Measurements from ENCODE around the gene VIPR2. TPM values are rescaled to one million over a fixed set of nuclear protein-coding genes. Genes with fewer than 3 reads are reported as not detected.

The VIPR2 gene
- polyA plus RNA-seq, 1 donor from 2014 or later: 0.51 TPM

GRCh38 chr7:159049266-159050025 is 95.2 kb downstream of the VIPR2 start:
- H3K4me2 ChIP-seq (ENCODE audit: low read length): no peak overlapping the region
- H3F3A ChIP-seq (ENCODE audit: insufficient read depth, low read length, poor library complexity, severe bottlenecking): no peaks in the 10 kb centered on the region
- H3K79me2 ChIP-seq (replicated peaks; ENCODE audit: insufficient read depth, low read length): no peaks in the 10 kb centered on the region
- H3K9me2 ChIP-seq (ENCODE audit: insufficient read depth, low read length): no peaks in the 10 kb centered on the region
- H3K9ac ChIP-seq (ENCODE audit: low read length): no peak overlapping the region
- no peaks in the 10 kb centered on the region for H3K9me3 ChIP-seq (ENCODE audit: low read length)
- no peaks in the 10 kb centered on the region for H3K36me3 ChIP-seq (ENCODE audit: insufficient read depth, low read length)
- H2AFZ ChIP-seq (ENCODE audit: low read depth, low read length): no peak overlapping the region
- H4K20me1 ChIP-seq (ENCODE audit: insufficient read depth): no peaks in the 10 kb centered on the region
- TF ChIP-seq CTCF (IDR thresholded peaks at IDR 0.05; ENCODE audit: poor library complexity, severe bottlenecking): no peak
- no peak for TF ChIP-seq POLR2AphosphoS5 (IDR thresholded peaks at IDR 0.05)
- TF ChIP-seq RAD21 (conservative IDR thresholded peaks at IDR 0.05): no peak
- no peak for TF ChIP-seq TAF1 (IDR thresholded peaks at IDR 0.05; ENCODE audit: low read depth)
- no peak for TF ChIP-seq REST (IDR thresholded peaks at IDR 0.05; ENCODE audit: borderline replicate concordance)
- no peak for TF ChIP-seq MXI1 (conservative IDR thresholded peaks at IDR 0.05; ENCODE audit: poor library complexity, severe bottlenecking)
- TF ChIP-seq SMC3 (conservative IDR thresholded peaks at IDR 0.05; ENCODE audit: poor library complexity): no peak
- no peak for TF ChIP-seq EZH2 (IDR thresholded peaks at IDR 0.05; ENCODE audit: borderline replicate concordance, insufficient read depth, low read length, poor library complexity, severe bottlenecking)
- TF ChIP-seq EP300 (conservative IDR thresholded peaks at IDR 0.05; ENCODE audit: poor library complexity, severe bottlenecking): no peak
- no peak overlapping the region for H3K4me3 ChIP-seq (ENCODE audit: low read length)
- H3K27me3 ChIP-seq (ENCODE audit: insufficient read depth, low read depth, low read length): no peaks in the 10 kb centered on the region
- no peak overlapping the region for H3K27ac ChIP-seq (ENCODE audit: low read length)

GRCh38 chr7:159048656-159049055 is 96.0 kb downstream of the VIPR2 start:
- TF ChIP-seq RAD21 (conservative IDR thresholded peaks at IDR 0.05): no peak
- no peak for TF ChIP-seq TAF1 (IDR thresholded peaks at IDR 0.05; ENCODE audit: low read depth)
- TF ChIP-seq POLR2AphosphoS5 (IDR thresholded peaks at IDR 0.05): no peak
- TF ChIP-seq EP300 (conservative IDR thresholded peaks at IDR 0.05; ENCODE audit: poor library complexity, severe bottlenecking): no peak
- TF ChIP-seq REST (IDR thresholded peaks at IDR 0.05; ENCODE audit: borderline replicate concordance): no peak
- TF ChIP-seq MXI1 (conservative IDR thresholded peaks at IDR 0.05; ENCODE audit: poor library complexity, severe bottlenecking): no peak
- no peak for TF ChIP-seq CTCF (IDR thresholded peaks at IDR 0.05; ENCODE audit: poor library complexity, severe bottlenecking)
- no peak for TF ChIP-seq SMC3 (conservative IDR thresholded peaks at IDR 0.05; ENCODE audit: poor library complexity)
- no peak for TF ChIP-seq EZH2 (IDR thresholded peaks at IDR 0.05; ENCODE audit: borderline replicate concordance, insufficient read depth, low read length, poor library complexity, severe bottlenecking)
- Histone ChIP-seq H3K36me3 (ENCODE audit: insufficient read depth, low read length) (no peaks in the 10 kb centered on the region), H4K20me1 (ENCODE audit: insufficient read depth) (no peaks in the 10 kb centered on the region), H2AFZ (ENCODE audit: low read depth, low read length) (no peak overlapping the region), H3K9me3 (ENCODE audit: low read length) (no peaks in the 10 kb centered on the region), H3K9me2 (ENCODE audit: insufficient read depth, low read length) (no peaks in the 10 kb centered on the region), H3K9ac (ENCODE audit: low read length) (no peak overlapping the region), H3K4me3 (ENCODE audit: low read length) (no peak overlapping the region), H3K79me2 (replicated peaks; ENCODE audit: insufficient read depth, low read length) (no peaks in the 10 kb centered on the region), H3K27ac (ENCODE audit: low read length) (no peak overlapping the region), H3F3A (ENCODE audit: insufficient read depth, low read length, poor library complexity, severe bottlenecking) (no peaks in the 10 kb centered on the region), H3K4me2 (ENCODE audit: low read length) (no peak overlapping the region), H3K27me3 (ENCODE audit: insufficient read depth, low read depth, low read length) (no peaks in the 10 kb centered on the region)

Data from neural cell (in vitro differentiated cells).